Epidermal melanocyte (primary cell): ENCODE results near the gene ENGASE.
"Not testable (repeated sequence)": the region's sequence is repeated elsewhere in the genome, so short reads cannot be mapped to it uniquely, and the experiment has no call there.

ENCODE experiments used
- DNase-seq: peaks from one replicate; pipeline ENCODE4 v3.0.0; 2011; ENCODE audit warnings: low spot score; ENCODE audit not compliant: insufficient read length

ENGASE gene

GRCh38 chr17:79074649-79075445 is at the start of gene ENGASE:
ENGASE (plus strand) TSS chr17:79074824; CDS start chr17:79074945, 121 bp downstream.
- peak; percentile 98 for DNase-seq

- peak; percentile 43 for DNase-seq
Measured at GRCh38 chr17:79024901-79025737, 49.5 kb upstream of the ENGASE start.

GRCh38 chr17:79026376-79027273 is 48.0 kb upstream of the ENGASE start:
- DNase-seq = no peak

GRCh38 chr17:79027274-79027924 is 47.2 kb upstream of the ENGASE start:
- DNase-seq = no peak

GRCh38 chr17:79027925-79028491 is 46.6 kb upstream of the ENGASE start:
- DNase-seq = no peak

- DNase-seq = no peak
Measured at GRCh38 chr17:79028496-79029326, 45.9 kb upstream of the ENGASE start.

- no peak for DNase-seq
Measured at GRCh38 chr17:79029327-79030009, 45.2 kb upstream of the ENGASE start.

GRCh38 chr17:79030636-79031035 is 44.0 kb upstream of the ENGASE start:
- DNase-seq = not testable (repeated sequence)

GRCh38 chr17:79031996-79032875 is 42.4 kb upstream of the ENGASE start:
- no peak for DNase-seq

GRCh38 chr17:79033046-79033616 is 41.5 kb upstream of the ENGASE start:
- no peak for DNase-seq

- peak; percentile 84 for DNase-seq
Measured at GRCh38 chr17:79033741-79034501, 40.7 kb upstream of the ENGASE start.

GRCh38 chr17:79034931-79035485 is 39.6 kb upstream of the ENGASE start:
- no peak for DNase-seq

GRCh38 chr17:79035686-79036085 is 38.9 kb upstream of the ENGASE start:
- DNase-seq = no peak

GRCh38 chr17:79036181-79036580 is 38.4 kb upstream of the ENGASE start:
- DNase-seq = no peak

GRCh38 chr17:79036596-79036995 is 38.0 kb upstream of the ENGASE start:
- peak; percentile 80 for DNase-seq

GRCh38 chr17:79038545-79039135 is 36.0 kb upstream of the ENGASE start:
- DNase-seq = peak; percentile 28
